NCI-H446 (cell line): Measurements from ENCODE around the gene SLC38A9.
"Not testable (repeated sequence)": the region's sequence is repeated elsewhere in the genome, so short reads cannot be mapped to it uniquely, and the experiment has no call there.

ENCODE experiments used
- DNase-seq, 2 experiments: peaks; one replicate each; lab custom pipeline; 2025; lab: John Stamatoyannopoulos, UW

The SLC38A9 gene, protein sequence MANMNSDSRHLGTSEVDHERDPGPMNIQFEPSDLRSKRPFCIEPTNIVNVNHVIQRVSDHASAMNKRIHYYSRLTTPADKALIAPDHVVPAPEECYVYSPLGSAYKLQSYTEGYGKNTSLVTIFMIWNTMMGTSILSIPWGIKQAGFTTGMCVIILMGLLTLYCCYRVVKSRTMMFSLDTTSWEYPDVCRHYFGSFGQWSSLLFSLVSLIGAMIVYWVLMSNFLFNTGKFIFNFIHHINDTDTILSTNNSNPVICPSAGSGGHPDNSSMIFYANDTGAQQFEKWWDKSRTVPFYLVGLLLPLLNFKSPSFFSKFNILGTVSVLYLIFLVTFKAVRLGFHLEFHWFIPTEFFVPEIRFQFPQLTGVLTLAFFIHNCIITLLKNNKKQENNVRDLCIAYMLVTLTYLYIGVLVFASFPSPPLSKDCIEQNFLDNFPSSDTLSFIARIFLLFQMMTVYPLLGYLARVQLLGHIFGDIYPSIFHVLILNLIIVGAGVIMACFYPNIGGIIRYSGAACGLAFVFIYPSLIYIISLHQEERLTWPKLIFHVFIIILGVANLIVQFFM

DNA sequence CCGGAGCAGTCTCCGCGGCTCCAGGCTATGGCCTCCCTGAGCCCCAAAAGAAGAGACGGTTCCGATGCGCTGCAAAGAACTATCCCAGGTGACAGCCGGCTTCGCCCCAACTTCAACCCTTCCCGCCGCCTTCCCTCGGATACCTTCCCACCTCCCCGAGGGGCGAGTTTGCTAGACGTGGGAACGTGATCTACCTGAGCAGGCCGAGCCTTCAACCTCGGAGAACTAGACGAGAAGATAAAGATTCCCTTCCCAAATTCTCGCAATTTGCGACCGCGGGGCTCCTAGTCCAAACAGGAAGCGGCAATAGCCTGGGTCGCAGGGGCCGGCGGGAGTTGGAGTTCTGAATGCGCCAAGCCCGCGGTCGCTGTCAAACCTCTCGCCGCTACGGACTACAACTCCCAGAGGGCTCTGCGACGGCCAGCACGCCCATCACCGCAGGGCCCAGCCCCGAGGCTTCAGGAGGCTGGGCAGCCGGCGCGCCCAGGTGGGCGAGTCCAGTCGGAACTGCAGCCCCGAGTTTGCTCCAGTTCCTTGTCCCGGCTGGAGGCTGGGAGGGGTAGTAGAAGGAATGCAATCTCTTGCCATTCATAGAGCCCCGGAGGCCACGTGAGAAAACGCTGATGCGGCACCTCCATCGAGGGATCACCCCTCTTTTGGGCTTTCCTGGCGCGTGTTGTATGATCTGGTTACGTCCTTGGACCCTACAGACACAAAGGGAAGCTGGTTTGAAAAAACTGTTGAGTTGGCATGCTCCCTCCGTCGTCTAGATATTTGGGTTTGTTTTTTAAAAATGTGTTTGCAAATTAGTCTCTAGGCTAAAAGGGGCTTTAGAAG, at the start of gene SLC38A9:
TSS of gene SLC38A9 (minus strand) at position 302 of the 837 bp plus-strand sequence. CDS start 14,366 bp downstream, outside the sequence.
- DNase-seq: peak; percentile 88 to 93

DNA sequence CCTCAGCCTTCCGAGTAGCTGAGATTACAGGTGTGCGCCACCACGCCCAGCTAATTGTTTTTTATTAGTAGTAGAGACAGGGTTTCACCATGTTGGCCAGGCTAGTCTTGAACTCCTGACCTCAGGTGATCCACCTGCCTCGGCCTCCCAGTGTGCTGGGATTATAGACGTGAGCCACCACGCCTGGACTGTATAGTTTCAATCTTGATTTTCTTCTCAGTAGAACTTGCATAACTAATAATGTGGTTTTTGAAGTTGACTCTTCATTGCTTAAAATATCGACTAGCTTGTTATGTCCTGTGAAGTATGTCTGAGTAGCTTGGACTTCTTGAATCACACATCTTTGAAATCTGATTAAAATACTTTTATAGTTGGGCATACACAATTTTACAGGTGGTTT, 49.6 kb upstream of the SLC38A9 start:
- not testable (repeated sequence) for DNase-seq

DNA sequence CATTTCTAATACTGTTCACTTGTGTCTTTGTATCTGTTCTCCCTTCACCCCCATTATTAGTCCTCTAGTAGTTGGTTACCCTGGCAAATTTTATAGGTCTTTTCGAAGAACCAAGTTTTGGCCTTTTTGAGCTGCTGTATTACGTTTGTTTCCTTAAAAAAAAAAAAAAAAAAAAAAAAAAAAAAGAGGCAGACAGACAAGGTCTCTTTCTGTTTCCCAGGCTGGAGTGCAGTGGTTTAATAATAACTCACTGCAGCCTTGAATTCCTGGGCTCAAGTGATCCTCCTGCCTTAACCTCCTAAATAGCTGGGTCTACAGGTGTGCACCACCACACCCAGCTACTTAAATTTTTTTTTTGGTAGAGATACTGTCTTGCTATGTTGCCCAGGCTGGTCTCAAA, 46.6 kb upstream of the SLC38A9 start:
- no peak for DNase-seq

DNA sequence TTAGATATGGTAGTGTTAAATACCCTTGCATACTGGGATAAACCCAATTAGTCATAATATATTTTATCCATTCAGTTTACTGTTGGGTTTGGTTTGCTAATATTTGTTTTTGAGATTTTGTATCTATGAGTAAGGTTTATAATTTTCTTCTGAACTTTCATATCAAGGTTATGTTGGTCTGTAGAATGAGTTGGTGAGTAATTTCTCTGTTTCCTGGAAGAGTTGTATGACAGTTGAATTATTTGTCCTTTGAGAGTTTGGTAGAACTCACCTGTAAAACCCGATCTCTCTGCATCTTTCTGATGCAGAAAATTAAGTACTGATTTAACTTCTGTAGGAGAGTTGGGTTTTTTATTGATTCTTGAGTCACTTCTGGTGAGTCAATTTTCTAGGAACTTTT, 46.1 kb upstream of the SLC38A9 start:
- no peak for DNase-seq

DNA sequence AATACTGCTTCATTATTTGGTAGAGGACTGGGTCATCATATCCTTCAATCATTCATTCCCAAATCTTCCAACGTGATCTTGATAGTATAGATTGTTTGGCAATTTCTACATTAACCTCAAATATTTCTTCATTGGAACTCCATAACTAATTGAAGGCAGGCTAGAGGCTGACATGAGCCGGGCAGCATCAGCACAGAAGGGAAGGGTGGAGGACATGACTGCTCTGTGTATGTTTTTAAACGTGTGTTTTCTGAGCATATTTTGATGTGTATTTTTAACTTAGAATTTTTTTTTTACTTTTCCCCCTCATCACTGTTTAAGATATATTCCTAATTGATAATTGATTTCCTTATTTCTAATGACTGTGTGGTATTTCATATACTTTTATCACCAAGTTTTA, 38.4 kb upstream of the SLC38A9 start:
- no peak for DNase-seq

DNA sequence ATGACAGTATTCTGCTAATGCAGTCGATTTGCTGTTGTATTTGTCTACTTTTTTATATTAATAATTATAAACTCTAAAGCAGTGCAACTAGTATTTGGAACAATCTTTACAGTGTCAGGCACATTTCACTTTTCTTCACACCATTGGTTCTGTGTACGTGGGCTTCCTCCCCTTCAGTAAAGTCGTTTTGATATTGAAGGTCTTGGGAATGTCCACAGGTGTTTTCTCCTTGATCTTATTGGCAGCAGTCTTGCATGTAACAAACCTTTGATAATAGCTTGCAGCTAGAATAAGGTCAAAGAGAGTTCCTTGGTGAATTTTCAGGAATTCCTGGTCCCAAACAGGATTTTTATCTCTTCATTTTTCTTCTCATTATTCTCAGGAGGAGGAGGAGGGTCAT, 37.9 kb upstream of the SLC38A9 start:
- DNase-seq: no peak

DNA sequence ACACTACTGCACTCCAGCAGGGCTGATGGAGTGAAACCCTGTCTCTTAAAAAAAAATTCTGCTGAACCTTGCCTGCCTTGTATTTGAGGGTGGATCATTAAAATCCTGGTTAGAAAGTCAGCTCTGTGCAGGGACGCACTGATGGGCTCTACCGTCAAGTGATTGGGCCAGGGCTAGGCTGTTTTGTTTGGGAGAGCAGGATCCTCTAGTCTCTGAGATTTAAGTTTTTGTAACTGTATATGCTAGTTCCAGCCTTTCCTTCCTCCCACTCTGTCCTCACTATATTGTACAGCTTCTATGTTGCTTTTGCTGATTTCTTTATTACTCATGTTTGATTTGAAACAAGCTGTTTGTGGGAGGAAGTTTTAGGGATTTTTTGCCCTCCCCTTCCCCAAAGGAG, 37.3 kb upstream of the SLC38A9 start:
- DNase-seq: no peak

DNA sequence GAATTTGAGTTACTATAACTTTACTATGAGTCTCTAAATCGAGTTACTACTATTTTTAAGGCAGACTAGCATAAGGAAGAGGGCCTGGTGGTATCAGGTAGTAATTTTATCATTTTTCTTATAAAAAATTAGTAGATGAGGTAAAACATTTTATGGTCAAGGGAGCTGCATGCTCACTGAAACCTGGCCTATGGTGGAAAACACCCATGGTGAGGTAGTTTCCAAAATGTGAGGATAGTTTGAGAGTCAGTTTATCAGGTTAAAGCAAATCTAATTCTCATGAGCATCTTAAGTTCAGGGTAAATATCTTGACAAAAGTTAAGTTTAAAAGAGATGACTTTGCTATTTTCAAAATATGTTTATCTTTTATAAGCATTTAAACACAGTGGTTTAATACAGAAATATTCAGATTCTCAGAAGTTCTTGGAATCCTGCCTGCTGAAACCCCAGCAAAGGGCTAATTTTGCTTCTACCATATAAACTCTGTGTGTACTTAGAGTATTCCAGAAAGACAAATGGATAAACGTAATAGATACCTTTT, 35.7 kb upstream of the SLC38A9 start:
- no peak for DNase-seq

DNA sequence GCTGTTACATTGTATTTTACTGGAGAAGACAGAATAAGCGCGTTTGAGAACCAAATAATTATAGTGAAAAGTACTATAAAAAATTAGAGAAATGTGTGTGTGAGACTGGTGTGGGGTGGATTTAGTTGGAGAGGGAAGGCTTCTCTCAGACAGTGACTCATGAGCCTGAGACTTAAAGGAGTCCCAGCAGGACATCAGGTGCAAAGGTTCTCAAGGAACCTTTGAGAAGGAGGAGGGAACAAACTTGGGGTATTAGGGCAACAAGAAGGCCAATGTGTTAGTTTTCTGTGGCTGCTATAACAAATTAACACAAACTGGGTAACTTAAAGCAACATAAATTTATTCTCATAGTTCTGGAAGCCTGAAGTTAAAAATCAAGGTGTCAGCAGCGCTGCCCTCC, 30.7 kb upstream of the SLC38A9 start:
- DNase-seq: no peak

DNA sequence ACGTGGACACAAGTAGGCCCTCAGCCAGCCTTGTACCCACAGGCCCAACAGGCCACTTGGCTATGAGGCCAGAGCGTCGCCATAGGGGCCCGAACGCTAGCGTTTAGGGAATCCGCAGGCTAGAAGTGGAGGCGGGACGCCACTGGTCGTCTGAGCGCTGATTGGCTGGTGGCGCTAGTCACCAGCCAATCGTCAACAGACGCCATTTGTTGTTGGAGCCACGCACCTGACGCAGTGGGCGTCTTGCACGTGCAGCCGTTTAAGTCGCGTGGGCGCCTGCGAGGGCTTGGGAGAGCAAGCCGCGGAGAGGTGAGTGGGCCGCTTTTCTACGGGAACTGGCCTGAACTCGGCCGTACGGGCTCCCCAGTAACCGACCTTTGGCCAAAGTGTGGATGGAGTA, 25.7 kb upstream of the SLC38A9 start, which contains the start of gene DDX4:
TSS of gene DDX4 (plus strand) at position 269 of the 400 bp plus-strand sequence. CDS start 903 bp downstream, outside the sequence.
- DNase-seq: no peak

DNA sequence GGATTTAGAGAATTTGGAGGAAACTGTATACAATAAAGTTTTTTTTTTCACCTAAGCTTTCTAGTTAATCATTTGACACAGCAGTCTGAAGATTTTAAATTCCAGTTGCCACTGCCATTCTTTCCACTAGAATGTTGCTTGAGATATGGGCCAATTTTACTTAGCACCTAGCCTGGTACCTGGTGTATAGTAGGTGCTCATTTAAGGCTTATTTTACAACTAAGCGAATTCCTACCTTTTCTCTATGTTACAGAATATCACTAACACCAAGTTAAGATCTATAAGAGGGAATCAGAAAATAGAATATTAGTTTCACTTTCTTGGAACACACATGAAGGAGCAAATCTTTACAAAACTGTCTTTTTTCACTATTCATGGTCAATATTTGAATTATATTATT, 22.5 kb upstream of the SLC38A9 start:
- no peak for DNase-seq

DNA sequence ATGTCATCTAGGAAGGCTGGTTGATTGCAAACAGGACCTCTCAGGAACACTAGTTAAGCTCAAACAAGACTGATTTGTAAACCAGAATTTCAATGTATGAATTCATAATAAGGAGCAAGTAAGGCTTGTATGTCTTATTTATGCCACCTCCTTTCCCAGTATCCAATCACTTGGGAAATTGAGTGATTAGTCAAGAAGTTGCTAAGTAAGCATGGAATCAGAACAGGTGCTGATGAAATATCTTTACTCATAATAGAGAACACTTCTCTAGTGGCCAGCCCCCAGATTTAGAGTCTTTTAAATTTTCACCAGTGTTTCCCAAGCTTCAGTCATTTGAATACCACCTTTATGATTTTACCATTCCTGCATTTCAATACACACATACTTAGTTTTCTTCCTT, 20.5 kb upstream of the SLC38A9 start:
- no peak for DNase-seq

DNA sequence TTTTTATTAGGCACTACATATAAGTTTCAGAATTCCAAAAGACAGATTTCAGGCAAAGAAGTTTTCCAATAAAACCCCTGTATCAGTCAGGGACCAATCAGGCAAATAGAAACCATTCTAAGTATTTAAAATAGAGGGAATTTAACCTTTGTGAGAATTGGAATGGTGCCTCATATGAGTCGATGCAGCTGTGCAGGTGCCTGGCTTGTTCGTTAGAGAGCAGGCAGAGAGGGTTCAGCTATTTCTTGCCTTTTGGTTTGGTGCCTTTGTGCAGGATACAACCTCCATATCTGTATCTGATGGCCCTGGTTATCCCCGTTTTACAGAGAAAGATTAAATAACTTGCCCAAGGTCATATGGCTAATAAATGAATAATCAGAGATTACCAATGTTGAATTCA, 19.7 kb upstream of the SLC38A9 start:
- DNase-seq: no peak

DNA sequence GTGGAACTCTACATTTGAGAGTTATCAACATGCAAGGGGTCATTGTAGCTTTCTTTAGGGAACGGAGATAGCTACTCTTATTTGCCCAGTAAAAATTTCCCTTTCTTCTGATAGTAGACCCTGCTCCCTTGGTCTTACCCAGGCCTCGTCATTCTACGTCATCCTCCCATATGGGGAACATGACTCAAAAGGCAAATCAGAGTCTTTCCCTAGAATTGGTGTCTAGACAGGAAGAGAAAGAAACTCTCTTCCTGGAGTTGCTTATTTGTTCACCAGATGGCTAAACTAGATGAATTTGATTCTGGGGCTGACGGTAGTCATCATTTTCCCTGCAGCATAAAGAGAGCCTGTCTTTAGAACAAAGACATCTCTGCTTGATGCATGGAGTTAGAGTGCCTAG, 12.2 kb upstream of the SLC38A9 start:
- DNase-seq: no peak

DNA sequence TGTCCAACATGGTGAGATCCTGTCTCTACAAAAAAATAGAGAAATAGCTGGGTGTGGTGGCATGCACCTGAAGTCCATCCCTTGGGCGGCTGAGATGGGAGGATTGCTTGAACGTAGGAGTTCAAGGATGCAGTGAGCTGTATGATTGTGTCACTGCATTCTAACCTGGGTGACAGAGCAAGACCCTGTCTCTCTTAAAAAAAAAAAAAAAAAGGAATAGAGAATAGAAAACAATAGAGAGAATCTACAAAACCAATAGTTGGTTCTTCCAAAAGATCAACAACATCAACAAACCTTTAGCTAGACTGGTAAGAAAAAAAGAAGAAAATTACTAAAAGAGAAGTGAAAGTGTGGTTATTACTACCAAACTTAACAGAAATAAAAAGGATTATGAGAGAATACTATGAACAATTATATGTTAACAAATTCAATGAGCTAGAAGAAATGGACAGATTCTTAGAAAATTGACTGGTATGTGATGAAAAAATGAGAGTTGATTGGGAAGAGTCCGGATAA, 8.1 kb upstream of the SLC38A9 start:
- DNase-seq: no peak

DNA sequence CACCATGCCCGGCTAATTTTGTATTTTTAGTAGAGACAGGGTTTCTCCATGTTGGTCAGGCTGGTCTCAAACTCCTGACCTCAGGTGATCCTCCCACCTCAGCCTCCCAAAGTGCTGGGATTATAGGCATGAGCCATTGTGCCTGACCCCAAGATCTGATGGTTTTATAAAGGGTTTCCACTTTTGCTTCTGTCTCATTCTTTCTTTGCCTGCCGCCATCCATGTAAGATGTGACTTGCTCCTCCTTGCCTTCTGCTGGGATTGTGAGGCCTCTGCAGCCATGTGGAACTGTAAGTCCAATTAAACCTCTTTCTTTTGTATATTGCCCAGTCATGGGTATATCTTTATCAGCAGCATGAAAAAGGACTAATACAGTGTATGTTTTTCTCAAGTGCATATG, 6.9 kb upstream of the SLC38A9 start:
- DNase-seq: not testable (repeated sequence)

DNA sequence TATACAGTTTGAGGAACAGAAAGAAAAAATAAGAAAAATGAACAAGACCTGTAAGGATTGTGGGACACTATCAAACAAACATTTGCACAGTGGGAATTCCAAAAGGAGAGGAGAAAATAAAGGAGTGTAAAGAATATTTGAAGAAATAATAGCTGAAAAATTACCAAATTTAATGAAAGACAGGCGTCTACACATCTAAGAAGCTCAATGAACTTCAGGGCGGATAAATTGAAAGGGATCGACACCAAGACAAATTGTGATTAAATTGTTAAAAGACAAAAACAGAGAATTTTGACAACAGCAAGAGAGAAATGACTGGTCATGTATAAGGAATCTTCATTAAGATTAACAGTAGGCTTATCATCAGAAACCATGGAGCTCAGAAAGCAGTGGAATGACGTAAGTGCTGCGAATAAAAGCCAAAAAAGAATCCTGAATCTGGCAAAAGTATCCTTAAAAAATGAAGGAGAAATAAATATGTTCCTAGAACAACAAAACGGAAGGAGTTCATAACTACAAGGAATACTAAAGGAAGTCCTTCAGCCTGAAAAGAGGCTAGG, 3.5 kb upstream of the SLC38A9 start:
- no peak for DNase-seq

DNA sequence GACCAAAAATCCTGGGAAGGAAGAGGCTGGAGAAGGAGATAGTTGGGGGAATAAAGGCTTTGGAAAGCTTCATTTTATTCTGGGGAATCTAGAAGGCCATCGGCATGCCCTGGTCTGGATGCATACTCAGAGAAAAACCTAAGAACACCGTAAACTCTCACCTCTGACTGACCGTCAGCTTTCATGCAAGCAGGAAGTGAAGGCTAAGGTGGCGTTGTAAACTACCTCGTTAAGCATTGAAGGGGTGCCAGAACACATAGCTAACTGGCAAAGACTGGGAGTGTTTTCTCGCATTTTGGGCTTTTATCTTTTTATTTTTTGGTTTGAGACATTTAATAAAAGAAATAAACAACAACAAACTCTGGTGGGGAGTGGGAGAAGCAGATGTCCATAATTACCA, 2.6 kb upstream of the SLC38A9 start:
- no peak for DNase-seq

DNA sequence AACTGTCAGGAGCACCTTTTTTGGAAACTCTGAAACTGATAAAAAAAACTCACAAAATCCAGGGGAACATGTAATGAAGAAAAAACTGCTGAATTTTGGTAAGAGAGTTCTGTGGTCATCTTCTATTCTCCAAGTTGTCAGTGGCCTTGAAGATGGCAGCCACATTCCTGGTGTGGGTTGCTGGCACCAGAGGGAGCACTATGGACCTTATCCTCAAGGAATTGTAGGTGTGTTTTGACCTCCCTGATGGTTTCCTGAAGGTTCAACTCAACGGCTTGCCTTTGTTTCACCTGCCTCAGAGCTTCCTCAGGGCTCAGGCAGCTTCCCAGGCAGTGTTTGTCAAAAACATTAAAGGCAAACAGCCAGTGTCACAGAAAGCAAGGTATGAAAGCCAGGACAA, 2.2 kb upstream of the SLC38A9 start:
- no peak for DNase-seq

DNA sequence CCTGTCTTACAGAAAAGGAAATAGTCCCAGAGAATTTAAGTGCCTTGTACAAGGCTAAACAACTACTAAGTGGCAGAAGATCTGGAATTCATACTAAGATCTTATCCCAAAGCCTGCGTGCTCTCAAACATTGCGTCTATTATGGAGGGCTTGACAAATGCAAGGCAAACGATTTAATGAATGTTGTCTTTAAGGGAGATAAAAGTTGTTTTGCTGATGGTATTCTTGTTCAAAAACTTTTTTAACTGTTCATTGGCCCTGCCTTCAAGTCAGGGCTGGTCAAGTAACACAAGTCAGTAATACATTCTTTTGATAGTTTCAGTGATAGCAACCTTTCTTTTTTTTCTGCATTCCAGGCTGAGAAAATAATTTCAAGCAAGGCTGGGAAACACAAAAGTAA, 1.7 kb upstream of the SLC38A9 start:
- DNase-seq: no peak

DNA sequence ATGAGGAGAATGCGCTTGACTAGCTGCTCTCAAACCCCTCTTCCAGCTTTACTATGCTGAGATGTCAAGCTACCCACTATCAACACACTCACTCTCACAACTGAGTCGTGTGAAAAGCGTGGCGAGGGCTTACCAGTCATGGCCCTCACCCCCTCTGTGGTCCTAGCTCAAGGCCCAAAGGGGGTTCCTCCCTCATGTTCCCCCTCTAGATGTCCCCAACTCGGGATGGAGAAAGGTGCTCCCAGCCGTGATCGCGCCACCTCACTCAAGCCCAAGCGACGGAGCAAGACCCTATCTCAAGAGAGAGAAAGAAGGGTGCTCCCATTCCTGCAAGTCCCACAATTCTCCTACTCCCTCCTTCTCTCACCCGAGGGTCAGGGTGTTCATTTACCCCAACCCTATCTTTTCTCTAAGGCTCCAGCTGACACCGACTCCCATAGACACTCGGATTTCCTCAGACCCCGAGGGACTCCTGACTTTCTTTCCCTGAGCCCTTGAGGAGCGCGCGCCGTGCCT, 559 bp downstream of the SLC38A9 start:
- no peak for DNase-seq

DNA sequence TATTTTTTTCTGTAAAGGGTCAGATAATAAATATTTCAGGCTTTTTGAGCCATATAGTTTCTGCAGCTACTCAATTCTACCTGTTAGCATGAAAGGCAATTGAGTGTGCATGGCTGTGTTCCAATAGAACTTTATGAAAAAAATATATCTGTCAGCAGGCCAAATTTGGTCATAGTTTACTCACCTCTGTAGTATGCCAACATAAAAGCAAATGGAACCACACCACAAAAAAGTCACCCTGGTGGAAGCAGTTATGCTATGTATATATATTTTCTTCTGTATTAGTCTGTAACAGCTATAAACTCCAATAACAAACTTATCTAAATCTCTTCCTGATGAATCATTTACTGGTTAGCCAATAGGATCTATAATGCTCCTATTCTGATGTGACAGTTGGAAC, 3.4 kb downstream of the SLC38A9 start:
- no peak for DNase-seq
